ENCODE measurements around the gene EHMT2.

Gene EHMT2

DNA sequence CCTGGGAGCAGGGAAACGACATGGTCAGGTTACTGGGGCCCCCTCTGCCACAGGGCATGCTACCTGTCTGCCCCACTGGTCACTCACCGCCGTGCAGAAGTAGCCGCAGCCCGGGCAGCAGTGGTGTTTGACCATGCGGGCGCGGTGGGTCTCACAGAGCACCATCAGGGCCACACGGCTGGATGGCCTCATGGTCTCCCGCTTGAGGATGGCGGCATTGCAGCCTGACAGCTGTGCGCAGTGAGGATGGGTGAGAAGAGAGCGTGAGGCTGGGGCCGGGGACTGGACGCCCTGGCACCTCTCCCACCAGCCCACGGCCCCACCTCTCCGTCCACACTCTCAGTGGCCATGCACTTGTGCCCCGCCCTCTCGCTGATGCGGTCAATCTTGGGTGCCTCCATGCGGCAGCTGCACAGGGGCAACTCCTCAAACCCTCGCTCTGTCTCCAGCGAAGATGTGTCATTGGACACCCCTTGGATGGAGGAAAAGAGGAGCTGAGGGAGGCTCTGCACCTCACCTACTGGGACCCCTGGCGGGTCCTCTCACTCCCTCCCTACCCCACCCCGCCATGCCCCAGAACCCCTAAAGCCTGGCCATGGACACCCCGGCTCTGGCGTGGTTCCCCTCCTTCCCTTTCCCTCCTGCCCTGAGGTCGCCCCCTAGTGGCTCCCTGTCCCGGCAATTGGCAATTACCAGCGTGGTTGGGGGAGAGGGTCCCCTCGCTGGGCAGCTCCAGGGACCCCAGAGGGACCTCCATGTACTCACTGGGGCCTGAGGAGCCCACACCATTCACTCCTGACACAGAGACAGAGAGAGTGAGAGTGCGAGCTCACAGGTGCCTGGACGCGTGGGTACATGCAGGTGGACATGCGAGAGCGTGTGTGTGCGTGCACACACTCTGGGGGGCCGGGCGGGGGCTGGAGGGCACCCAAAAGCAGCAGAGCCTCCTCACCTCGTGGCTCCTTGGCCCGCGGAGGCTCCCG, 8.9 kb downstream of the EHMT2 start:
- DNase-seq, result no peak

DNA sequence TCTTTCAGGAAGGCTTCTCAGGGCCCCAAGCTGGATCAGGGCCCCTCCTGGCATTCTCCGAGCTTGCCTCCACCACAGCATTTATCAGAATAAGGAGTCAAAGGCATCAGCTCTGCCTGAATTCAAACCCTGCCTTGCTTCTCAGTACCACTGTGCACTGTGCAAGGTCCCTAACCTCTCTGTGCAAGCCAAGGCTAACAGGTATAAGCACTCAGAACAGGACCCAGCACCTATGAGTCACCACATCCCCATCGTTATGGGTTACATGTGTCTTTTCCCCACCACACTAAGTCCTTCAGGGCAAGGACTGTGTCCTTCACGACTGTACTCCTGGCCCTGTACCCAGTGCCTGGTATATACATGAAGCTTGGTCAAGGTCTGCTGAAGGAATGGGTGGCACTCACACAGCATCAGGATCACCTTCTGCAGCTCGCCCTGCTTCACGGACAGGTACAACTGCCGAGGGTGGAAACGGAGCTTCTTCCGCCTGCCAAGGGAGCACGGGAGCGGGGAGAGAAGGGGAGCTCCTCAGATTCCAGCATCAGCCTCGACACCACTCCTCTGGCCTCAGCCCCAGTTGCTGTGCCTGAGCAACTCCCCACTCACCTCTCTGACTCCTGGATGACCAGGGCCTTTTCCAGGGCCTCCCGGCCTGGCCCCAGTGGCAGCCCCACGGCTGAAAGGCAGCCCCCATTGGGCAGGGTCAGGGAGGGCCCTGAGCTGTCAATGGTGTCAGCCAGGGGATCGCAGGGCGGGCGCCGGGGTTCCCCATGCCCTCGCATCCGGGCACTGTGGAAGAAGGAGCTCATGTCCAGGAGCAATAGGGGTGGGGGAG, 10.1 kb downstream of the EHMT2 start:
- DNase-seq, result no peak

DNA sequence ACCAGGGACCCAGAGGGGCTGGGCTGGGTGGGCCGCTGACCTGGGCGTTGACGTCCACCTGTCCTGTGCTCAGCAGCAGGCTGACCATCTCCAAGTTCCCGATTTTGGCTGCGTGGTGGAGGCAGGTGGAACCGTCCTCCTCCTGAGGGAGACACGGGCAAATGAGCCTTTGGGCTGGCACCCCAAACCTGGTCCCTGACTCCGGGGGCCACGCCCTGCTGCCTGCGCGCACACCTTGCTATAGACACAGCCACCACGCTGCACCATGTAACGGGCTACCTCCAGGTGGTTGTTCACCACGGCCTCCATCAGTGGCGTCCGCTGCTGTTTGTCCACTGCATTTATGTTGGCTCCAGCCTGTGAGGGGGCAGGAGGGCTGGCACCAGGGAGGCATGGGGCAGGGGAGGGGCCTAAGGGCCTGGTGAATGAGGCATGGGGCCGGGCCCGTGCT, 10.9 kb downstream of the EHMT2 start:
- DNase-seq, result no peak

DNA sequence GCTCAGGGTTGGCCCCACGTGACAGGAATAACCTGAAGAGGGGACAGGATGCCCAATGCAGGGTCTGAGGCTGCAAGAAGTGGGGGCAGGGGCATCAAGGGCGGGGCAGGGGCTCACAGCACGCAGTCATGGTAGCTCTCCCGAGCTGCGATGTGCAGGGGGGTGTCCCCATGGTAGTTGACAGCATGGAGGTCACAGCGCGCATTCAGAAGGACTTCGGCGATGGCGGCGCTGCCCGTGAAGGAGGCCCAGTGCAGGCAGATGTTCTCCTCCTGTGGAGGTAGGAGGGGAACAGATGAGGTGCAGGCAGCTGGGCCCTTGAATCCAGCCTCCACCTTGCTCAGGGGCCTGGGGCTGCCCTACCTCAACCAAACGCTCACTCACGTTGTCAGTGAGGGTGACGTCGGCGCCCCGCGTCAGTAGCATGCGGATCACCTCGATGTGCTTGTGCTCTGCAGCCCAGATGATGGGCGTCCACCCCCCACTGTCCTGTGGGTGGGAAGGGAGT, 12.9 kb downstream of the EHMT2 start:
- no peak for DNase-seq

DNA sequence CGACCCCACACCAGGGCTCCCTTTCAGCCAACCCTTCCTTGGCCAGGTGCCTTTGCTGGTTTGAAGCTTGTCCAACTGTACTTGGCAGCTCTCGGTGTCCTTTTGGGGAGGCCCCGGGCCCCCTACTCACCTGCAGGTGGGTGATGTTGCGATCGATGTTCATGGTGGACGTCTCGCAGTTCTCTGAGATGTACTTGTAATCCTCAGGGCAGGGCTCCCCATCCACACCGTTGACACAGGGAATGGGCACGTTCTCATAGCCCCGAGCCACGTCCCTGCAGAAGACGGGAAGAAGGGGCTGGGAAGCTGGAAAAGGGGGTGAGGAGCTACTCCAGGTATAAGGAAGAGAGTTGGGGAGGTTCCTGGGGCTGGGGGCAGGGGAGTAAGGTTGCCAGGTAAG, 13.8 kb downstream of the EHMT2 start:
- no peak for DNase-seq

DNA sequence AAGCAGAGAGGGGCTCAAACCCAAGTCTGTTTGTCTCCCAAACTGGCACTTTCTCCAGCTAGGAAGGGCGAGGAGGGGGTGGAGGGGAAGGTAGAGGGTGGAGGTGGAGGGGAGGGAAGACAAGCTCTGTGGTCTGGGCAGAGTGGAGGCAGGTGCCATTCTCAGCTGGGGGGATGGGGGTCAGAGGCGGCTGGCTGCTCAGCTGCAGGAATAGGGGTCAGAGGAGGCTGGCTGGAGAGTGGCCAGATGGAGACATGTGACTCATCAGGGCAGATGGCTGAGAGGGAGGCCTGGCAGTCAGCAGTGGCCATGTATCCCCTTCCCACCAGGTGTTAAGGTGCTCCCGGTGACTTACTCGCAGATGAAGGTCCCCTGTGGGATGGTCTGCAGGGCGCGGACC, 15.2 kb downstream of the EHMT2 start:
- DNase-seq, result peak; percentile 81 to 84

DNA sequence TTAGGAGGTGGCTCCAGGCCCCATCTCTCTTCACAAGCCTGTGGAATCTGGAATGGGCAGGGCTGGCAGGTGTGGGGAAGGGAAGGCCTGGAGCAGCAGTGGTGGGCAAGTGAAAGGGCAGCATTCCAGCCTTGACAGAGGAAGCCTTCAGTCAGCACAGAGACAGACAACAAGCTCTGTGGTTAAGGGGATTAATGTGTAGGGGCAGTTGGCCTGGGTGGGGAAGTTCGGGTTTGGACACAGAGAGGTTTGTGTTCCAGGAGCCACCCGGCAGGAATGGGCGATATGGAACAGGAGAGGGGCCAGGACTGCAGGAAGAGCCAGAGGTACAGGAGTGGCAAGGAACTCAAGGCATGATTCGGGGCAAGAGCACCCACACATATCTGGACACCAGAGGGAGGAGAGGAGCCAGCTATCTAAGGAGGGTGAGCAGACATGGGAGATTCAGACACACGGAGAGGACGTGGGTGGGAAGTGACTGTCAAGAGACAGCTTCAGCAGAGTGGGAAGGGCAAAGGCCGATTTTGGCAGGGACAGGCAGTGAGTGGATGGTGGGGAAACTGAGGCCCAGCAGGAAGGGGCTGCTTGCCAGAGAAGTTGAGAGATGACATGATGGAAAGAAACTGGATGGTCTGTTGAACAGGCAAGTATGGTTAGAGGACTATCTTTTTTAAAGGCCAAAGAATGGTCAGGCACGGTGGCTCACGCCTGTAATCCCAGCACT, 16.2 kb downstream of the EHMT2 start:
- DNase-seq, result no peak

DNA sequence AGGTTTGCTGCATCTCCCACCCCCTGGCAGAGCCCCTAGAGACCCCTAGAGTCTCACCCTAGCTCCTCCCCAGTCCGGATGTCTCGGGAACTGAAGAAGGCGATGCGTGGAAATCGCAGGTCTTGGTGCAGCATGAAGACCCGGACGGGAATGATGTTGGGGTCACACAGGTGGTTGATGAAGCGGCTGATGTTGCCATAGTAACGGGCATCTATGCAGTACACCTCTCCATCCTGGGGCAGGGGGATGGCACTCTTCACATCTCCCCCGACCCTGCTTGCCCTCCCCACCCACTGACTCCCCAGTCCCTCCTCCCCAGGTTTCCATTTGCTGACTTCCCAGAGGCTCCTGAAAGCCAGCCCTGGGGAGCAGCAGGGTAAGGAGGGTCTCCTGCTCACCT, 16.9 kb downstream of the EHMT2 start:
- no peak for DNase-seq

DNA sequence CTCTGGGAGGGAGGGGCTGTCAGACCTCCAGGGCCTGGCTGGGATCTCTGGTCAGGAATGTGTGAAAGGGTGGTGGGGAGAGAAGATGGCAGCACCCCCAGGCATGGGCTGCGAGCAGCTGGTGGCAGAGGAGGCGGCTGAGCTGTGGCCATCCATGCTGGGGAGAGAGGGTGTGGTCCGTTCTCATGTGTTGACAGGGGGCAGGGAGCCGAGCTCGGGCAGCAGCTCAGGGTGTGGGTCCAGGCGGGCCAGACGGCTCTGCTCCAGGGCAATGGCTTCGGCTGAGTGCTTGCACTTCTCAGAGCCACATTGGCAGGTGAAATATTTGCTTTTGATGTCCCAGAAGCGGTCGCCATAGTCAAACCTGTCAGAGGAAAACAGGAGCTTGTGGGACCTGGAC, 17.6 kb downstream of the EHMT2 start:
- DNase-seq, result no peak

DNA sequence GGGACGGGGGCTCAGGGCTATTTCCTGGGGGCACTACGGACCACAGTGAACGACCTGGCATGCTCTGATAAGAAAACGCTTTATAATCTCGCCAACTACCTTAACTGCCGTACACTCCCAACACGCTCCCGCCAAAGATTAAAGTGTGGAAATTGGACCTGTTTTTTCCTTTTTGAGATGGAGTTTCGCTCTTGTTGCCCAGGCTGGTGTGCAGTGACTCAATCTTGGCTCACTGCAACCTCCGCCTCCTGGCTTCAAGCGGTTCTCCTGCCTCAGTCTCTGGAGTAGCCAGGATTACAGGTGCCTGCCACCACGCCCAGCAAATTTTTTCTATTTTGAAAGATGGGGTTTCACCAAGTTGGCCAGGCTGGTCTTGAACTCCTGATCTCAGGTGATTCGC, 18.4 kb downstream of the EHMT2 start:
- no peak for DNase-seq

DNA sequence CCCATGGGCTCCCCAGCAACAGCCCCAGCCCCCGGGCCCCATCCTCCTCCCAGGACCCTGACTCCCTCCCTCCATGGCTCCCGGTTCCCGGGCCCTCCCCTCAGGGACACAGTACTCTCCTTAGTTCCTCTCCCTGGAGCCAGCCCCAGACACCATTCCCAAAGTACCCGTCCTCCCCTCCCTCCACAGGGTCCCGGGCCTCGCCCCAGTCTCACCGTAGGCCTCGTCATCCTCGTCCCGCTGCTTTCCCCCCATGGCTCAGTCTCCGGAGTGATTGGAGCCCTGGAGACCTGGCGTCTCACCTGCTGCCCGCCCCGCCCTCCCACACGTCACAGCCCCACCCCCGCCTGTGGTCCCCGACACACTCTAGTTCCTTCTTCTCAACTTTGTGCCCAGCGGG, 18.8 kb downstream of the EHMT2 start, which contains the start of gene SLC44A4:
SLC44A4 (minus strand) TSS at position 272 of the 400 bp plus-strand sequence; CDS start at position 255, 17 bp downstream.
- no peak for DNase-seq

DNA sequence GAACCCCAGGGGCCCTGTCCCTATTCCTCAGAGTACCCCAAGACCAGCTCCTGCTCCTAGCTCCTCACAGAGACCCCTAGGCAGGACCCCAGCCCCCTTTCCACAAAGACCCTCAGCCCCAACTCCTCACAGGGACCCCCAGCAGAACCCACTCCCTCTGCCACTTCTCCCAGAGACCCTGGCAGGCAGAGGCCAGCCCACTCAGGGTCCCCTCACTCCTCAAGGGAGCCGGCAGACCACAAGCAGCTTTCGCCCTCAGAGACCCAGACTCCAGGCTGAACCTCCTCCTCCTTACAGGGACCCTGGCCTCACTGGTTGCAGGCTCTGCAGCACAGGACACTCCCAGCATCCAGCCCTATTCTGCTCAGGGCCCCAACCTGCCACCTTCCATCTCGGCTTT, 19.3 kb downstream of the EHMT2 start:
- DNase-seq, result no peak

DNA sequence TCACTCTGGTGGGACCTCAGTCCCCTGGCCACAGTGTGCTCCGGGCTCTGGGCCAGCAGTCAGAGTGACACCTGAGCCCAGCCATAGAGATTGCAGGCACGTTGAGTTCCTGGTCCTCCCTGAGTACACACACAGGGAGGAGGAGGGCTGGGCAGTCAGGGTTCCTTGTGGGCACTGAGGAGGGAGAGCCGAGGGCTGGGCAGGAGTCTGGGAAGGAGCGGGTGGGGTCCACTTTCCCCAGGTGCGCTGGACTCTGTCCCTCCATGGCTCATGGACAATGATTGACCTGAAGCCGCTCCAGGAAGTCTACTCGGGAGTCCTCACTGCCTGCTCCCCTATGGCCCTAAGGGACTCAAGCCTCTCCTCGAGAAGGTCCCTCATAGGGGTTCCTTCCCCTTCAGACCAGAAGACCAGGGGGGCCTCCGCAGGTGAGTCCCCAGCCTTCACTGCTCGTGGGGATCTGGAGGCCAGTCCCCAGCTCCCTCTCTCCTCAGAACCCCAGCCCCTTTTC, 19.8 kb downstream of the EHMT2 start:
- DNase-seq, result peak; percentile 50 to 62

DNA sequence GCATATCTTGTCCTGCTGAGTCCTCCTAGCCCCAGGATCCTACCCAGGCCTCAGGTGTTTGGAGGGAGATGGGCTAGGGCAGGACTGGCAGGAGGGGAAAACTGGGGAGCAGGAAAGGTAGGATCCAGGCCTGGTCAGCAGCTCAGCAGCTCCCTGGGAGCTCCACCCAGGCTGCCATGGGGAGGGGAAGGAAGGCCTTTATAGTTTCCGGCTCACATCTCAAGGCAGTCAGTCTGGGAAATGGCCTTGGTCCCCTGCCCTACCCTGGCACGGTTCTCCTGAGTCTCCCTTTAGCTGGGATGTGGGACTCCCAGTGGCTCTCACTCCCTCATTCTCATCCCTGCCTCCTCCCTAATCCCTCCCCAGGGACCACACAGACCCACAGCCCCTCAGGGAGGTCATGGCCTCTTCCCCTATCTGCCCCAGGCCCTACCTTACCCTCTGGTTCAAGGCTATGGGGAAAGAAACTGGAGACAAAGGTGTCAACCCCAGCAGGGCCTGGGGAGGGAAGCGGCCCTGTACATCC, 20.3 kb downstream of the EHMT2 start:
- DNase-seq, result no peak

DNA sequence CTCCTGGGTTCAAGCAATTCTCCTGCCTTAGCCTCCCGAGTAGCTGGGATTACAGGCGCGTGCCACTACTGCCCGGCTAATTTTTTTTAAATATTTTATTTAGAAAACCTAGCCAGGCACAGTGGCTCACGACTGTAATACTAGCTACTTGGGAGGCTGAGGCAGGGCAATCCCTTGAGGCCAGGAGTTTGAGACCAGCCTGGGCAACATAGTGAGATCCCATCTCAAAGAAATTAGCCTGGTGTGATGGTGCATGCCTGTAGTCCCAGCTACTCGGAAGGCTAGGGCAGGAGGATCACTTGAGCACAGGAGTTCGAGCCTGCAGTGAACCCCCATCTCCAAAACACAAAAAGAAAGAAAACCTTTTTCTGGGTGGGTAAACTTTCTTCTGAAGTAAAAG, 21.1 kb downstream of the EHMT2 start:
- no peak for DNase-seq

DNA sequence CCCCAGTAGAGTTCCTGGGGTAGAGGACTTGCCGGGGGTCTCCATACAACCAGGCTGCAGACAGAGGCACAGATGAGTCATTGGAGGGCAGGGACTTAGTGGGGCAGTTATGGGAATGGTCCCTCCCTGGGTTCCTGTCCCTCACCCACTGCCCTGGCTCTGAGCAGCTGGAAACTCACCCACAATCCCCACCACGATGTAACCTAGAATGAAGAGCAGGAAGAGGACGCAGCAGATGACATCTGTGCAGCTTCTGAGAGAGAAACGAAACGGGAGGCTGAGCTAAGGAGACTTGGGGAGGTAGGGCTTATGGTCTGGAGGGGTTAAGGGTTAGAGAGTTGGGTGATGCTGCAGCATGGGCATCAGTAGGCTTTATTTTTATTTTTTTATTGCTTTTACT, 21.6 kb downstream of the EHMT2 start:
- DNase-seq, result no peak

DNA sequence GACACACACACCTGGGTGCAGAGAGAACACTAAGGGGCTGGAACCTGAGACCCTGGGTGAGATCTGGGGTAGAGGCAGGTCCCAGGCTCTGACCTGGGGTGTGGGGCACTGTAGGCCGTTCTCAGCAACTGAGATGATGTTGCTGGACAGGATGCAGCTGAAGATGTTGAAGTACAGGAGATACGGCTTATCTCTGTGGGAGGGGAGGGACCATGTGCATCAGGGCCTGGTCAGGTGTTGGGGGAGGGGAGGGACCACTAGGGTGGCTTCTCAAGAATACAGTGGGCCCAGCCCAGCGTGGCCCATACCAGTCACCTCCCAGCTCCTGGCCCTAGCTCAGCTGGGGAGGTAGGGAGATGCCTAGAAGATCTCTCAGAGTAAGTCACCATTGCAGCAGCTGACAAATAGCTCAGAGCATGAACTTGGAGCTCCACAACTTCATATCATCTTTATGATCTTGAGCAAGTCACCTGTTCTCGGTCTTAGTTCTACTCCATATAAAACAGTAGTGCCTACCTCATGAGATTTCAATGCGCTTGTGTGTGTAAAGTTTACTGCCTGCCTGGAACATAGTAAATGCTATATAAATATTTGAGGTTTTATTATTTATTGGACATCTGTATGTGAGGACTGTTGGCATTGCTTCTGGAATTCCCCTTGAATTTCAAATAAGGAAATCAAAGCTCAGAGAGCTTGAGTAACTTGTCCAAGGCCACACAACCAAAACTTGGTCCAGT, 22.5 kb downstream of the EHMT2 start:
- no peak for DNase-seq

DNA sequence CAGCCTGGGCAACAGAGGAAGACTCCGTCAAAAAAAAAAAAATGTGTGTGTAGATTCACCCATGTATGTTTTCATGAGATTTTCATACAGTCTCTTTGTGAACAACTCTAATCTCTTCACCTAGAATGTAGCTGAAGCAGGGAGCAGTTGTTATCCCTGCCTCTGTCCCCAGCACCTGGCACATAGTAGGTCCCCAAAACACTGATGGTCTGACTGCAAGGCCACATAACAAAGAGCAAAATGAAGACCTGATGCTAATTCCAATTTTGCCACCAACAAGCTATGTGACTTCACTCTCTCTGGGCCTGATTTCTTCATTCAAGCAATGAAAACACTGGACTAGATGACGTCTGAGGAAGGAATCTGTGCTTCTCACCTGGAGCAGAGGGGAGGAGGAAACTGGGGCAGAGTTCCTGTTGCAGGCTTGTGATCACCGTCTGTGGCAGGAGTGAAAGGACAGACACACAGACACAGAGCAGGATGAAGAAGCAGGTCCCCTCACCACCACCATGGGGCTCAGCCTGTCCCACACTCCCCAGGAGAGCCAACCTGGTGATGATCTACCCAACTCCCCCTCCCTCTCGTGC, 23.3 kb downstream of the EHMT2 start:
- DNase-seq, result no peak

DNA sequence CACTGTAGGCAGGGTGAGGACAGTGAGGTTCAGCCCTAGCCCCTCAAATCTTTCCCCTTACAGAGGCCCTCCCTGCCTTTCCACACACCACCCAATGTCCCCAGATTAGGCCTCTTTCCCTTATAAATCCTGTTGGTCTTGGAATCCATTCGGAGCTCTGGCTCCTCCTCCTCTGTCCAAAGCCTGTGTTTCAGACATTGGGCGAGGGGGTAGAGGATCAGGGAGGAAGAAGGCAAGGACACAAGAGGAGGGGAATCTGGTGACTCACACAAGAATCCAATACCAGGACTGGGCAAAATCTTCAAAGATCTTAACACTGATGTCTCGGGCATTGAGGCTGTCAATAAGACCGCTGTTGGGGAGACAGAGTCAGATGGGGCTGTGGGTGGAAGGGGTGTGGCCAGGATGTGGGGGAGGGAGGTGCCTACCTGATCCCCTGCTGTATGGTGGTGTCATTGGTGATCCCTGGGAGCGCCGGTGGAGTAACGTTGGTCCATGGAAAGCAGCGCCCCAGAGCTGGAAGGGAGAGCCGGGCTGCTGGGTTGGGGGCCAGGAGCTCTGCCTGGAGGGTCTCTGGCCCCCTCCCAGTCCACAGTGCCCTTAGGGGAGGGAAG, 26.3 kb downstream of the EHMT2 start:
- no peak for DNase-seq

DNA sequence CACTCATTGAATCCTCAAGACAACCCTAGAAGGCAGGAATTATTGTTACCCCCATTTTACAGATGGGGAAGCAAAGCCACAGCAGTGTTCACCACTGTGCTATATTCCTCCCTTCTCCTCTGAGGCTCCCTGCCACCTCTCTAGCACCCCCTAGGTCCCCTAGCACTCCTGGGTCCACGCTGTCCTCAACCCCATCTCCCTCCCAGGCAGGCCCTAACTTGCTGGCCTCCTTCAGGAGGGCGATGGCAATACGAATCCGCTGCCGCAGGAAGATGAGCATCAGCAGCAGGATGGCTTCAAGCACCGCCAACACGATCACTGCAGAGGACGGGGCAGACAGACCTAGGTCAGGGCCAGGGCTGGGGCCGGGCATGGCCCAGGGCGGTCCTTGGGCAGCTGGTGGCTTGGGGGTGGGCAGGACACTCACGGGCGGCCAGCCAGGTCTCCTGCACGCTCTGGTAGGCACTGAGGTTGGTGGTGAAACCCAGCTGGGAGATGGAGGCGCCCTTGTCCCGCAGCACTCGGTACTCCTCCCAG, 27.0 kb downstream of the EHMT2 start:
- peak; percentile 47 to 64 for DNase-seq
